Tibial nerve (tissue), 4 donors: ENCODE results near the gene PREX1. TPM values are rescaled to one million over a fixed set of nuclear protein-coding genes. Genes with fewer than 3 reads are reported as not detected.

Experiments
- DNase-seq, 2 donors: peaks; one replicate each; pipeline ENCODE4 v3.0.0-alpha.2; 2019; ENCODE audit warnings: low spot score in 2 of 2
- H3K27ac ChIP-seq, 4 donors: fragments of 200-600 bp; sonication (generic) in 3 of 4; one replicate each; pipeline ENCODE4 v1.5.1; 2017 to 2019; ENCODE audit warnings: mild to moderate bottlenecking in 1 of 4
- H3K27me3 ChIP-seq, 2 donors: fragments of 200-600 bp; sonication (generic) in 1 of 2; one replicate each; pipeline versions ENCODE4 v1.5.1 to v1.6.0; 2017 to 2019
- H3K36me3 ChIP-seq, 3 donors: fragments of 200-600 bp; sonication (generic); one replicate each; pipeline ENCODE4 v1.5.1; 2018 to 2019
- H3K4me1 ChIP-seq, 4 donors: fragments of 200-600 bp; sonication (generic) in 3 of 4; one replicate each; pipeline ENCODE4 v1.5.1; 2017 to 2019
- H3K4me3 ChIP-seq, 4 donors: fragments of 200-600 bp; sonication (generic) in 3 of 4; one replicate each; pipeline ENCODE4 v1.5.1; 2017 to 2019; ENCODE audit warnings: mild to moderate bottlenecking in 1 of 4, moderate library complexity in 1 of 4
- H3K9me3 ChIP-seq, 4 donors: fragments of 200-600 bp; sonication (generic) in 3 of 4; one replicate each; pipeline ENCODE4 v1.5.1; 2017 to 2019
- CTCF ChIP-seq, 5 experiments: fragments of 200-600 bp in 3 of 5; fragments of 450-650 bp in 2 of 5; sonication (generic) in 3 of 5; IDR thresholded peaks; one replicate each; pipeline ENCODE4 v1.5.1; 2016 to 2019; ENCODE audit warnings: antibody characterized with exemption in 5 of 5, mild to moderate bottlenecking in 3 of 5, moderate library complexity in 2 of 5
- EP300 ChIP-seq, 2 donors: sonication (generic); formaldehyde crosslinking; IDR thresholded peaks; one replicate each; pipeline ENCODE4 v1.6.1; 2017; ENCODE audit warnings: antibody characterized with exemption in 2 of 2, mild to moderate bottlenecking in 1 of 2
- POLR2A ChIP-seq, 2 donors: fragments of 450-650 bp; IDR thresholded peaks; one replicate each; pipeline ENCODE4 v1.6.1; 2017; ENCODE audit warnings: antibody characterized with exemption in 2 of 2, mild to moderate bottlenecking in 2 of 2, moderate library complexity in 2 of 2
- WGBS, 2 donors: methylation state at CpG; one replicate each; pipeline ENCODE4 v1.1.5; 2018; 5-methylcytosine and 5-hydroxymethylcytosine counted together
- total RNA-seq, 4 donors: library from RNA; depleted of rRNA; stranded (reverse); fragments of >200 nt; gene quantifications; one replicate each; pipeline ENCODE4 v1.1.0, GENCODE V29; 2016

PREX1 gene
- total RNA-seq, 4 donors from 2014 or later = 30.1 to 50.7 (median 32.5) TPM

GRCh38 chr20:48691523-48691922 is 136.3 kb downstream of the PREX1 start:
- no peak for TF ChIP-seq CTCF (IDR thresholded peaks at IDR 0.05)
- TF ChIP-seq POLR2A (IDR thresholded peaks at IDR 0.05) = no peak
- TF ChIP-seq EP300 (IDR thresholded peaks at IDR 0.05) = no peak
- H3K4me1 ChIP-seq = peaks cover 0 to 15% (median 6%) of the 10 kb centered on the region in 4 donors
- H3K4me3 ChIP-seq = no peak overlapping the region
- WGBS, 2 donors = 72 to 74% methylated on average over 7 of the region's 7 CpGs
- no peaks in the 10 kb centered on the region for H3K27me3 ChIP-seq
- peaks cover 0 to 34% (median 0%) of the 10 kb centered on the region in 3 donors for H3K36me3 ChIP-seq
- DNase-seq = no peak
- no peak overlapping the region for H3K27ac ChIP-seq
- no peaks in the 10 kb centered on the region for H3K9me3 ChIP-seq

- Histone ChIP-seq H3K4me3 (no peak overlapping the region), H3K27ac (no peak overlapping the region), H3K36me3 (peaks cover 0 to 32% (median 0%) of the 10 kb centered on the region in 3 donors), H3K9me3 (no peaks in the 10 kb centered on the region), H3K4me1 (peaks cover 0 to 21% (median 12%) of the 10 kb centered on the region in 4 donors), H3K27me3 (no peaks in the 10 kb centered on the region)
- DNase-seq = no peak
- WGBS, 2 donors = 50 to 57% methylated on average over 17 to 18 of the region's 18 CpGs
- TF ChIP-seq EP300 (IDR thresholded peaks at IDR 0.05) (no peak), POLR2A (IDR thresholded peaks at IDR 0.05) (no peak), CTCF (IDR thresholded peaks at IDR 0.05) (no peak)
Measured at GRCh38 chr20:48690888-48691287, 136.9 kb downstream of the PREX1 start.

- H3K27me3 ChIP-seq = no peaks in the 10 kb centered on the region
- WGBS, 2 donors = 84 to 89% methylated on average over 9 of the region's 9 CpGs
- H3K27ac ChIP-seq = no peak overlapping the region
- DNase-seq = no peak
- H3K36me3 ChIP-seq = peaks cover 0 to 26% (median 0%) of the 10 kb centered on the region in 3 donors
- H3K9me3 ChIP-seq = no peaks in the 10 kb centered on the region
- peaks cover 0 to 30% (median 19%) of the 10 kb centered on the region in 4 donors for H3K4me1 ChIP-seq
- no peak for TF ChIP-seq CTCF (IDR thresholded peaks at IDR 0.05)
- no peak for TF ChIP-seq EP300 (IDR thresholded peaks at IDR 0.05)
- no peak for TF ChIP-seq POLR2A (IDR thresholded peaks at IDR 0.05)
- H3K4me3 ChIP-seq = no peak overlapping the region
Measured at GRCh38 chr20:48689874-48690571, 137.8 kb downstream of the PREX1 start.

GRCh38 chr20:48689388-48689787 is 138.4 kb downstream of the PREX1 start:
- H3K4me1 ChIP-seq = peaks cover 0 to 36% (median 24%) of the 10 kb centered on the region in 4 donors
- no peak overlapping the region for H3K27ac ChIP-seq
- H3K36me3 ChIP-seq = peaks cover 0 to 19% (median 0%) of the 10 kb centered on the region in 3 donors
- TF ChIP-seq EP300 (IDR thresholded peaks at IDR 0.05) (no peak), POLR2A (IDR thresholded peaks at IDR 0.05) (no peak), CTCF (IDR thresholded peaks at IDR 0.05) (no peak)
- DNase-seq = no peak
- no peak overlapping the region for H3K4me3 ChIP-seq
- WGBS, 2 donors = 79 to 90% methylated on average over 8 of the region's 8 CpGs
- H3K27me3 ChIP-seq = no peaks in the 10 kb centered on the region
- H3K9me3 ChIP-seq = no peaks in the 10 kb centered on the region

GRCh38 chr20:48688579-48688978 is 139.2 kb downstream of the PREX1 start:
- Histone ChIP-seq H3K4me3 (no peak overlapping the region), H3K27me3 (no peaks in the 10 kb centered on the region), H3K4me1 (peaks cover 0 to 44% (median 25%) of the 10 kb centered on the region in 4 donors), H3K9me3 (no peaks in the 10 kb centered on the region), H3K36me3 (peaks cover 0 to 17% (median 0%) of the 10 kb centered on the region in 3 donors), H3K27ac (no peak overlapping the region)
- WGBS, 2 donors = 86 to 97% methylated on average over 8 of the region's 8 CpGs
- TF ChIP-seq EP300 (IDR thresholded peaks at IDR 0.05) = no peak
- TF ChIP-seq POLR2A (IDR thresholded peaks at IDR 0.05) = no peak
- TF ChIP-seq CTCF (IDR thresholded peaks at IDR 0.05) = no peak
- no peak for DNase-seq
